NT2/D1 (cell line): ENCODE measurements around the gene SPINT3.

ENCODE experiments used
- SUZ12 ChIP-seq: IDR thresholded peaks from 2 replicates; pipeline ENCODE4 v1.6.1; 2011; ENCODE audit not compliant: insufficient read length, insufficient read depth; ENCODE audit errors: extremely low read depth
- YY1 ChIP-seq: IDR thresholded peaks from 2 replicates; pipeline ENCODE4 v1.6.1; 2011; ENCODE audit not compliant: insufficient read length, insufficient read depth
- ZNF274 ChIP-seq: IDR thresholded peaks from 2 replicates; pipeline ENCODE4 v1.6.1; 2011; ENCODE audit warnings: mild to moderate bottlenecking, low read depth, low read length

GRCh38 chr20:45470937-45471336 is 44.5 kb downstream of the SPINT3 start:
- TF ChIP-seq SUZ12: no peak
- TF ChIP-seq YY1: no peak
- TF ChIP-seq ZNF274: no peak
